KOPT-K1 (cell line): Measurements from ENCODE around the gene ITGA4.
A peak's percentile ranks its signal among the peaks of the same experiment; 100 is the strongest.

Experiments
- H3K27ac ChIP-seq: fragments of 200-600 bp; sonication (generic); 2 replicates; pipeline ENCODE4 v1.5.1; 2016; ENCODE audit warnings: antibody characterized with exemption, mild to moderate bottlenecking, low read depth, low read length; ENCODE audit not compliant: poor library complexity, severe bottlenecking
- H3K36me3 ChIP-seq: fragments of 200-600 bp; sonication (generic); 2 replicates; pipeline ENCODE4 v1.5.1; 2017; ENCODE audit warnings: antibody characterized with exemption, mild to moderate bottlenecking, low read length, moderate library complexity; ENCODE audit not compliant: insufficient read depth
- H3K9me3 ChIP-seq: fragments of 200-600 bp; sonication (generic); 2 replicates; pipeline ENCODE4 v1.5.1; 2017; ENCODE audit warnings: antibody characterized with exemption, low read length, mild to moderate bottlenecking; ENCODE audit not compliant: insufficient read depth, poor library complexity, severe bottlenecking

Gene ITGA4

GRCh38 chr2:181466661-181467576 is 9.7 kb downstream of the ITGA4 start:
- Histone ChIP-seq H3K36me3 (peaks cover 94% of the 10 kb centered on the region), H3K9me3 (no peaks in the 10 kb centered on the region), H3K27ac (peak overlapping the region; percentile 100)

DNA sequence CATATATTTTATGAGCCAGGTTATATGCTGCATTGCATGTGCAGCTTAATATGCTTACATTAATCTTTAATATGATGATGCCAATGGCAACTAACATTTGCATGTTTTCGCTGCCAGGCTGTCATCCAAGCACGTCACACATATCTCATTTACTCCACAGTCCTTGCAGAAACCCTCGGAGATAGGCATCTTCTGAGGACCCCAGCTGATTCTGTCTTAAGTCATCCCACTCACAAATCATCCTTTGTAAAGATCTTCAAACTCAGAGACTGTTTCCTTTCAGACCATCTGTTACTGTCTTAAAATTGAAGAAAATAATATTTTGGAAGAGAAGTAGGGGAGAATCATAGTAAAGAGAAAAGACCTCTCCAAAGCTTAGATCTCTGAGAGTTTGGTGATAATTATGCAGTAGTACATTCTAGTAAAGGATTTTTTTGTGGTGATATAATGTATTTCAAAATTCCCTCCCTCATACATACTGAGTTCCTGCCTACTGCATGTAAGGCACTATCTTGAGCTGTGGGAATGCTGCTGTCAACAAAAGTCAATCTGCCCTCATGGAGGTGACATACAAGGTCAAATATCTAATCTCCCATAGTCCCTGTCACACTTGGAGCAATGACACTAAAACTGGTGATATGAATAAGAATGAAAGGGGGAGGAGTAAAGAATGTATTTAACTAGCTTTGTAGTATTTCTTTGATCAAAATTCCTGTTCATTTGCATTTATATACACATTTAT is 11.0 kb downstream of the ITGA4 start:
- Histone ChIP-seq H3K27ac (peak overlapping the region; percentile 36), H3K9me3 (no peaks in the 10 kb centered on the region), H3K36me3 (peaks cover 95% of the 10 kb centered on the region)

DNA sequence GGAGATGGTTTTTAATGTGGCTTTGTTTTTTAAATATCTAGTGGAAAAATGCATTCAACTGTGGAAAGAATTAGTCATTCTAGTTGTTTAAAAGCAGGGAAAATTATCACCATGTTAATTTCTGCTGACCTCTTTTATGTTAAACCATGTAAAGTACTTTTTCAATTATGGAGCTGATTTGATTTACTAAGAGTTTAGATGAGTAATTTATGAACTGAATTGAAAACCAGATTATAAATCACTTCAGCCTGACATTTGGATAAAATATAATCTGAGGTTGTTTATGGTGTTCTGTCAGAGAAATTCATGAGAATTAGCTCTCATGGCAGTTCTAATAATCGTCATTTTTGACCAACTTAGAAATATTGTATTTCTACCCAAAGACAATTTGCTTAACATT is 11.6 kb downstream of the ITGA4 start:
- peaks cover 95% of the 10 kb centered on the region for H3K36me3 ChIP-seq

GRCh38 chr2:181471226-181471625 is 14.0 kb downstream of the ITGA4 start:
- Histone ChIP-seq H3K36me3 (peaks cover 95% of the 10 kb centered on the region), H3K27ac (peak overlapping the region; percentile 20), H3K9me3 (no peaks in the 10 kb centered on the region)

More for the DNA sequence above, 11.6 kb downstream of the ITGA4 start:
- Histone ChIP-seq H3K27ac (no peak overlapping the region), H3K9me3 (no peaks in the 10 kb centered on the region)

DNA sequence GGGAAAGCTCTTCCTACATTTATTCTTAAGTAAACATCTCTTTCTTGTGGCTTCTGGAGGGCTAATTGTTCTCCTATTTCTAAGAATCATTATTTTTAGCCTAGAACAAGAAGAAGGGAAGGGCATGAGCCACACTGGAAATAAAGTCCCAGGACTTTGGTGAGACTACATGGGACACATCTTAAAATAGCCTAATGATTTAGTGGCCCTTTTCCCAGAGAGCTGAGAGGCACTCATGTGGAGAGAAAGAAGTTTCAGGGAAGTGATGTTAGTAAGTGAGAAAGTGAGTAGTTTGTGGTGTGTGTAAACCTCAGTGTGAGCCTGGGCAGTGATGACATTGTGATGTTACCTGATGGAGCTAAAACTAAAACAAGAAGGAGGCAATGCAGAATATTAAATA is 14.6 kb downstream of the ITGA4 start:
- Histone ChIP-seq H3K9me3 (no peaks in the 10 kb centered on the region), H3K36me3 (peaks cover 97% of the 10 kb centered on the region), H3K27ac (peak overlapping the region; percentile 10)

- no peak overlapping the region for H3K27ac ChIP-seq
- peaks cover 97% of the 10 kb centered on the region for H3K36me3 ChIP-seq
- H3K9me3 ChIP-seq = no peaks in the 10 kb centered on the region
Observed at GRCh38 chr2:181472990-181473389, 15.8 kb downstream of the ITGA4 start.

- peaks cover 97% of the 10 kb centered on the region for H3K36me3 ChIP-seq
- no peak overlapping the region for H3K27ac ChIP-seq
- H3K9me3 ChIP-seq = no peaks in the 10 kb centered on the region
Observed at GRCh38 chr2:181474222-181474881, 17.2 kb downstream of the ITGA4 start.

DNA sequence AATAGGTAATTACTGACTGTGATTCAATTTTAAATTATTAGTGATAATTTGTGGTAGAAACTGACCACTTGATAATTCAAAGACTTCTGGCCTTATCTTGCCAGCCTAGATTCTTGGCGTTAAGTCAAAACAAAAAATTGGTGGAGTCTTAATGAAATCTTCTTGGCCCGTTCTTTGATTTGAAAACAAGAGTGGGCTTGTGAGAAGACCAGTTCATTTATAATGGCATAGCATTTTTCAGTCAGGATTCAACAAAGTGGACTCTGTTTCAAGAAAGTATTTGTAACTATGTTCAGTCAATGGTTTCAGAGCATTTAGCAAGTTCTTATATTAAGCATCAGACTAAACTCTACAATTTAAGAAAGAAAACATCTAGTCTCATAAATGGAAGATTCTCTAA is 26.0 kb downstream of the ITGA4 start:
- H3K9me3 ChIP-seq = no peaks in the 10 kb centered on the region
- H3K27ac ChIP-seq = no peak overlapping the region
- H3K36me3 ChIP-seq = peaks cover 100% of the 10 kb centered on the region

DNA sequence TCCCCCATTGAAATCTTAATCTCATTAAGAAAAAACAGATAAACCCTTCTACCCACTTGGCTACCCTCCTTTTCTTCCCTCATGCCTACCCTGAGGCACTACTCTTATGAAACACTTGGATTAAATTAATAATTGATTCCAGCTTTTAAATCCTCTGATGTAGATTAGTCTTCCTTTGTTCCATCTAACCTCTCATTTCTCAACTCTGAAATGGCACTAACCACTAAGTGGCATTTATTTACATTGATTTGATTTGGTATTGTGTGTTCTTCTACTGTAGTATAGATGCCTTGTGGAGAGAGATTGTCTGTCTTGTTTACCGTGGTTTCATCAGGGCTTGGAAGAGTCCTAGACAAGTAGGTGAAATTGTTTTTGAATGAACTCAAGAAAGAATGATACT is 26.7 kb downstream of the ITGA4 start:
- H3K27ac ChIP-seq = no peak overlapping the region
- no peaks in the 10 kb centered on the region for H3K9me3 ChIP-seq
- H3K36me3 ChIP-seq = peaks cover 100% of the 10 kb centered on the region

GRCh38 chr2:181484851-181485637 is 27.9 kb downstream of the ITGA4 start:
- H3K36me3 ChIP-seq = peaks cover 100% of the 10 kb centered on the region
- H3K27ac ChIP-seq = no peak overlapping the region
- no peaks in the 10 kb centered on the region for H3K9me3 ChIP-seq

GRCh38 chr2:181485638-181485946 is 28.4 kb downstream of the ITGA4 start:
- Histone ChIP-seq H3K36me3 (peaks cover 100% of the 10 kb centered on the region), H3K27ac (no peak overlapping the region), H3K9me3 (no peaks in the 10 kb centered on the region)

DNA sequence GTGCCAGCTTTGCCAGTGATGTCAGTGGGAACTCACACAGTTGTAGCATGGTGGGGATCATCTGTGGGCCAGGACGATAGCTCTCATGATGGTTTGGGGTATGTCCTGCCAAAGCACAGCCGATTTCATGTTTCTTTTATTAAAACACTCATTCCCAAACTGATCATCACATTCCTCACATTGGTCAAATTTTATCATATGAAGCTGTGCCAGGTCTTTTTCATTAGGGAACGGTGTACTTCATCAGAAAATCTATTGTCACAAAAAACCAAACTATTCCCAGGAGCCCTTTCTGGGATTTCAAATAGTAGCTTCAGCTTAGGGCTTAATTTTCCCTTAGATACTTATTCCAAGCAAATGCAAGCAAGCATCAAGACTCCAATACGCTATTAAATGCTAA is 42.0 kb downstream of the ITGA4 start:
- Histone ChIP-seq H3K27ac (no peak overlapping the region), H3K36me3 (peaks cover 99% of the 10 kb centered on the region), H3K9me3 (no peaks in the 10 kb centered on the region)

DNA sequence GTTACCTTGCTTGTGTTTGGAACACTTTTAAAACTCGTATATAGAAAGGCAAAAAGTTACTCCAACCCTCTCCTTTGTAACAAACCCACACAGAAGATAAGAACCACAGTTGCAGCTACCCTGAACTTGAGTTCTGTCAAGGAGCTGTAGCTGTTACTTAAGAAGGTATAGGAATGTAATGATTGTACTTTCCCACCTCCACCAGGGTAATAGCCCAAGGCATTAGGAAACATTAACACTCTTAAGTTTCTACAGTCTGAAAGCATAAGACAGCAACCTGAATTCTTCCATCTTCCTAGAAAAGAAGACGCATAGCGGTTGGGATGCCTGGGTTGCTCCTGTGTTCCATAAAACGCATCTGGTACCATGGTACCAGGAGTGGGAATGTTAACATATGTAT is 43.0 kb downstream of the ITGA4 start:
- Histone ChIP-seq H3K9me3 (no peaks in the 10 kb centered on the region), H3K27ac (no peak overlapping the region), H3K36me3 (peaks cover 99% of the 10 kb centered on the region)

DNA sequence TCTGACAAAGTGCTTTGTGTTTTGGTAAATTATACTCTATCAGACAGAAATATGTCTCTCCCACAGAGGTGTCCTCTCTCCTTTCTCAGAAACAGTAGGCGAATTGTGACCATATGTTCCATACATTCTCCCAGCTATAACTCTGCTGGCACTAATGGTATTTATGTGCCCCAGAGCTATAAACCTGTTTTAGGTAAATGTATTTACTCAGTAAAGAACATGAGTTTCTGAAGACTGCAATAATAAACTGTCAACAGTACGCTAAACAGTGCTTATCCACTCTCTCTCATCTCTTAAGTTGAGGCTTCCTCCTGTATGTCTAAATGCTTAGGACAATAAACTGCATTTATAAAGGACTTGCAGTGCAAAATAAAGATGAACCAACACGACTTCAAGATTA is 58.5 kb downstream of the ITGA4 start:
- no peaks in the 10 kb centered on the region for H3K9me3 ChIP-seq
- peaks cover 99% of the 10 kb centered on the region for H3K36me3 ChIP-seq
- no peak overlapping the region for H3K27ac ChIP-seq

DNA sequence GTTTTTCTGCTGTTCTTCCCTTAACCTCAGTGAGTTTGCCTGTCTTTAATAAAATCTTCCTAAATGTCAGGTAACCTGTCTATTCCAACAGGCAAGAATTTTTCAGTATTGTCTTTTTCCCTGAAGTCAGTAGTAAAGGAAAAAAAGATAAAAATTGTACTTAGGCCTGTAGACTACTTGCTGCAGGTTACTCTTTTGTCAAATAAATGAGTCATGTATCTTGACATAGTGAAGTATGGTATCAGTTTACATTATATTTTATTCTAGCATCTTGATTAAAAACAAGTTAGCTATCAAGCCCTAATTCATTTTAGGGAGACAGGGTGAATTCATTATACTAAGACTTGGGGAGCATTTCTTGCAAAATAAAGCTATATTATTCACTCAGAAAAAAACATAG is 59.8 kb downstream of the ITGA4 start:
- Histone ChIP-seq H3K9me3 (no peaks in the 10 kb centered on the region), H3K36me3 (peaks cover 99% of the 10 kb centered on the region), H3K27ac (no peak overlapping the region)
